ENCODE results near the gene RCVRN.

RCVRN gene

GRCh38 chr17:9898812-9899211 lies 6.3 kb downstream of the RCVRN start:
- no peak for DNase-seq (ENCODE audit: low spot score)

- no peak for DNase-seq (ENCODE audit: low spot score)
These were observed 7.6 kb downstream of the RCVRN start for GRCh38 chr17:9897372-9897968.

DNA sequence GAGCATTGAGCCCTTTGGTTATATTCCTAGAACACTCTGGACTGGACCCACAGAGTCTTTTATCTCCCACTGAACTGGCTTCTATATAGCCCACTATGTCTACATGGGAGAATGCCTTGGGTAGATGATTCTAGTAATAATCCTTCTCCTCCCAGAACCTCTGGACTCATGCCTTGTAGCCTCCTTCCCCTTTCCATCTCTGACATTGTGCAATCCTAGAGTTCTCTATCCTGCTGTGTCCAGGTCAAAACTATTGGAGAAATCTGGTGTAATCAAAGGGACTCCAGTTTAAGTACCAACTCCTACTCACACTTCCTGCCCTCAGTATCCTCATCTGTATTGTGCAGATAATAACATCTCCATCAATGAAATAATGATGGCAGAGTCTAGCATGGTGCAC lies 9.1 kb downstream of the RCVRN start:
- DNase-seq (ENCODE audit: low spot score) = no peak

DNA sequence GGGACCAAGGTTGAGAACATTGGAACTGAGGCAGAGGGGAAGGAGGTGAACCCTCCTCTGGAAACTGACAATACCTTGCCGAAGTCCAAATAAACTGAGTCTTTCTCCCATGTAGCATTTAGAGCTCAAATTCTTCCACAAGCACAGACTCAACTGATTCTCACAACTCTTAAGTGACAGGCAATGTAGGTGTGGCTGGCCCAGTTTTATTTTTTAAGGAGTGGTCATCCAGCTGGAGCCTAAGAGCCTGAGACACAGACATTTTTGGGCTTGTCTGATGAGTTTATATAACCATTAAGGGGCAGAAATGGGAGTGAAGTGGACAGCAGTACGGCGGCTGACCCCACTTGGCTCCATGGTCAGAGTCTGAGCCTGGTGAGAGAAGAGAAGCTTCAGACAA lies 10.8 kb downstream of the RCVRN start:
- DNase-seq (ENCODE audit: low spot score) = no peak

GRCh38 chr17:9893411-9894012 lies 11.6 kb downstream of the RCVRN start:
- no peak for DNase-seq (ENCODE audit: low spot score)

DNA sequence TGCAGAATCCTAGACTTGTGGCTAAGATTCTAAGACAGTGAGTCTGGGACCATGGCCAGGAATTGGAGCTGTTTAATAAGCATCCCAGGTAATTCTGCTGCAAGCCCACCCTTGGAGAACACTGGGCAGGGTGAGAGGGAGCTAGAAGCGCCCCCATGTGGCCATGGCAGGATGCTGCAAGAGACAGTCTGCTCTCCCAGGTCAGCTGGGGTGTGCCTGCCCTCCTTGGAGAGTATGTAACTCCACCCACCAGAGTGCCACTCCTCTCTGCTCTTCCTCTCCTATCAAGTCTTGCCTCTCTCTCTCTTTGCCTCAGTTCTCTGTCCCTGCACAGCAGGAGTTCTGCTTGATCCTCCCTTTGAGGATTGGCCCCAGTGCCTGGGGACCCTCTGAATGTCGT lies 14.9 kb downstream of the RCVRN start:
- DNase-seq (ENCODE audit: low spot score) = no peak

- DNase-seq (ENCODE audit: low spot score) = no peak
These were observed 17.6 kb downstream of the RCVRN start for GRCh38 chr17:9887508-9887907.

DNA sequence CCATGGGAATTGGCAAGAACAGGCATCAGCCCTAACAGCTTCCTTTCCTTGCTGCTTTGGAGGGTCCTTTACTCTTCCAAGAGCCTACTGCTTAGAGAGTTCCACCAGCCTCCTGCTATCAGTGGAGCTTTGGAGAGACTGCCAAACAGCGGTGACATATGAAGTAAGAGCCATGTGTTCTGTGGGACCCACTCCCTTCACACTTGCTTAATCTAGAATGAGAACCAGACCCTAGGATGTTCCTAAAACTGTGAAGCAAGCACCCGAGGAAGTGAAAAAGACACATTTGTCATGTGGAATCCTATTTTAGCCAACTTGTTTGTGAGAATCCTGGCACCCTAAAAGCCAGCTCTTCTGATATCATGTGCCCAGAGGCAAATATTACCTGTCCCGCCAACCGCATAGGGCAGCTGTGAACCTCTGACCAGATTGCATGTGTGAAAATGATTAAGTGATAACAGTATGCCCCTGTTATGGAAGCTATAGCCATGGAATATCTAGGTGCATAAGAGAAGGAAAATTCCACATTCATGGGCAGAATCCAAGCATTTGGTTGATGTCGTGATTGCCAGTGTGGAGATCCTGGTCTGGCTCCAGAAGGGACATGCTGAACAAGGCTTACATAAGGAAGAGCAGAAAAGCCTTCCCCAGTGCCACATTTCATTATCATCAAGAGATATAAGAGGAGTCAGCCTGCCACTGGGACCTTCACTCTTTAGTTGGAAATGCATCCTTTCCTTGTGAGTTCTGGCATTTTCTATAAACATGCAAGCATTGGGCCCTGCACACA lies 18.7 kb downstream of the RCVRN start:
- no peak for DNase-seq (ENCODE audit: low spot score)

GRCh38 chr17:9883451-9883850 lies 21.6 kb downstream of the RCVRN start:
- DNase-seq (ENCODE audit: low spot score) = no peak

GRCh38 chr17:9880582-9880999 lies 24.5 kb downstream of the RCVRN start:
- DNase-seq (ENCODE audit: low spot score) = no peak

DNA sequence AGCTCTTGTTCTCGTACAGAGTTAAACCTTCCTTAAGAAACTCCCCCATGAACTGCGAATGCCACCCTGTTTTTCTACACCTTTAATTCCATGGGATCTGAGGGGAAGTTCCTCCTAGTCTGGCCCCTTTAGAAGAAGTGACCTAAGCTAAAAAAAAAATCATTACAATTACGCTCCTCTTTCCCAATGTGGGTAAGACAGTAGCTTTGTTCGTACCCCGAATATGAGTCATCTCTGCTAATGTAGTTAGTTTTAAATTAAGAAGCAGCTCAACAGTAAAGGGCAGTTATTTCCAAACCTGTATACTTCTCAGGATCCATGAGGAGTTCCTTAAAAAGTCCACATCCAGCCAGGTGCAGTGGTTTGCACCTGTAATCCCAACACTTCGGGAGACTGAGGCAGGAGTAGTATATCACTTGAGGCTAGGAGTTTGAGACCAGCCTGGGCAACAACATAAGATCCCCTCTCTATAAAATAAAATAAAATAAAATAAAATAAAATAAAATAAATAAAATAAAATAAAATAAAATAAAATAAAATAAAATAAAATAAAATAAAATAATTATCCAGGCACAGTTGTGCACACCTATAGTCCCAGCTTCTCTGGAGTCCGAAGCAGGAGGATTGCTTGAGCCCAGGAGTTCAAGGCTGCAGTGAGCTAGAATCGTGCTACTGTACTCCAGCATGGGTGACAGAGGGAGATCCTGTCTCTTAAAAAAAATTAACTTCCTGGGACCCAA lies 26.1 kb downstream of the RCVRN start:
- DNase-seq (ENCODE audit: low spot score) = no peak

DNA sequence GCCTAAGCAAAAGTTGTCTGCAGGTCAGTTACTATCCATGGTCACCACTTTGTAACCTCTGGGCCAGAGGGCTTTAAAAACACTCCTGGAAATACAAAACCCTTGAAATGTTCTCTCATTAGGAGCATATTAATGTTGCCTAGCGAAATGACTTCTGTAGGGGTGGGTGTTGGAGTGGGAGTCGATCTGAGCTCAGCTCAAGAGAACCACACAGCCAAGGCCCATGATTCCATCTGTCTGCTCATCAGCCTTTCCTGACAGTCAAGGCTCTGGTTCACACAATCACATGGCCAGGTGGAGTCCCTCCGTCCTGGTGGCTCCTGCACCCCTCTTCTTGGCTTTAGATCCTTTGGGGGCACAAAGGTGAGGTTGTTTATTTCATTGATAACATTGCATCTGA lies 26.7 kb downstream of the RCVRN start:
- DNase-seq (ENCODE audit: low spot score) = no peak

- no peak for DNase-seq (ENCODE audit: low spot score)
These were observed 29.6 kb downstream of the RCVRN start for GRCh38 chr17:9875441-9875840.

- DNase-seq (ENCODE audit: low spot score) = no peak
These were observed 30.3 kb downstream of the RCVRN start for GRCh38 chr17:9874722-9875121.

GRCh38 chr17:9872852-9873251 lies 32.2 kb downstream of the RCVRN start:
- DNase-seq (ENCODE audit: low spot score) = no peak

DNA sequence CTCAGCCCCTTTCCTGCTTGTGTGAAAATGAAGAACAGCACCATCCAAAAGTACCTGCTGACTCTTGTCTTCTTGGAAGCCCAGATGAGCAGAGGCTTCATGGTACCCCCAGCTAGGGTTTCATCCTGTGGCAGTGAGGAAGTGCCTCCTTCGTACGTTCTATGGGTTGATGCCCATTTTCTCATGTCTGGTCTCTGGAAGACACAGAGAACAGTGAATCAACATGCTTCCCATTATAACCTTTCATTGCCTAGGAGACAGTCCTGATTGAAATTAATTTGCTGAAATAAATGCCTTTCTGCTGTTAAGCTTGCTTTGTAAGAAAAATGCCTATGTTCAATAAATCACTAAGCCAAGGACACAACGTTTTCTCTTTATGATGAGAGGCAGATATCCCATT lies 36.5 kb downstream of the RCVRN start:
- no peak for DNase-seq (ENCODE audit: low spot score)

- no peak for DNase-seq (ENCODE audit: low spot score)
These were observed 39.5 kb downstream of the RCVRN start for GRCh38 chr17:9865586-9865985.

- no peak for DNase-seq (ENCODE audit: low spot score)
These were observed 42.1 kb downstream of the RCVRN start for GRCh38 chr17:9862949-9863348.

- no peak for DNase-seq (ENCODE audit: low spot score)
These were observed 42.9 kb downstream of the RCVRN start for GRCh38 chr17:9862220-9862619.

GRCh38 chr17:9860851-9861250 lies 44.2 kb downstream of the RCVRN start:
- DNase-seq (ENCODE audit: low spot score) = no peak

DNA sequence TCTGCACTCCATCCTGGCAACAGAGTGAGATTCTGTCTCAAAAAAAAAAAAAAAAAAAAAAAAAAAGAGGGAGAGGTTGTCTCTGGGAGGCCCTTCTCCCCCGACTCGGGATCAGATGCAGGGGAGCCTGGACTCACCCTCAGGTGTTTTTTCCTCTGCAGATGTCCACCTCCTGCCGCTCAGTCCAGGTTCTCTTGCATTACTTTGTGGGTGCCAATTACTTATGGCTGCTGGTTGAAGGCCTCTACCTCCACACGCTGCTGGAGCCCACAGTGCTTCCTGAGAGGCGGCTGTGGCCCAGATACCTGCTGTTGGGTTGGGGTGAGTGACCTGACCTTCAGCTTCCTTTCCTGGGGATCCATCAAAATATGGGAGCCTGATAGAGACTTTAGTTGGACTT lies 45.3 kb downstream of the RCVRN start:
- DNase-seq (ENCODE audit: low spot score) = no peak

DNA sequence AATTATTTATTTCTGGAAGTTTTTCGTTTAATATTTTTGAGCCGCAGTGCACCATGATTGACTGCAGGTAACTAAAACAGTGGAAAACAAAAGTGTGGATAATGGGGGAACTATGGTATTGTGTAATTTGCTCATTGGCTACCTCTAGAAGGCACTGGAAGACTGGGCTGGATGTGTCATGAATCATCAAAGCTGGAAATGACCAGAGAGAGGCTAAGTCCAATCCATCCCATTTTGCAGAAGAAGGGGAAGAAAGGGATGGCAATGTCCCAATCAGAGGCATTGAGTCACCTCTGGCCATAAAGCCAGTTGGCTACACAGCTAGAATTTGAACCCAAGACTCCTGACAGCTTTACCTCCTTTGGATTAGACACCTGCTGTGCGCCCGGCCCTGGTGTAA lies 50.0 kb downstream of the RCVRN start:
- DNase-seq (ENCODE audit: low spot score) = no peak

DNA sequence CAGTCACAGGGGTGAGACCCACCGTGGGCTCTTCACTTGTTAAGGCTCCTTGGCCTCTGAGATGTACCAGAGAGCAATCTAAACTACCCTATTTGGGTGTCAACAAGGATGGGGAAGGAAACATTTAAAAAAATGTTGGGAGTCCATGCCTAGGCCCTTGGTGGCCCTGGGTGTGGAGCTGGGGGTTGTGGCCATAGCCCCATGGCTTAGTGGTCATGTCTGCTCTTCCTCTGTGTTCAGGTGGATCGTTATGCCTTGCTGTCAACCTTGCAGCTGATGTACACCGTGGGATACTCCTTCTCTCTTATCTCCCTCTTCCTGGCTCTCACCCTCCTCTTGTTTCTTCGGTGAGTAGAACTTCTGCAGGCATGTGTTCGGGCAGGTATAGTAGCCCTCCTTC lies 50.8 kb downstream of the RCVRN start:
- no peak for DNase-seq (ENCODE audit: low spot score)
